Measurements from ENCODE around the gene MYOM1.

DNA sequence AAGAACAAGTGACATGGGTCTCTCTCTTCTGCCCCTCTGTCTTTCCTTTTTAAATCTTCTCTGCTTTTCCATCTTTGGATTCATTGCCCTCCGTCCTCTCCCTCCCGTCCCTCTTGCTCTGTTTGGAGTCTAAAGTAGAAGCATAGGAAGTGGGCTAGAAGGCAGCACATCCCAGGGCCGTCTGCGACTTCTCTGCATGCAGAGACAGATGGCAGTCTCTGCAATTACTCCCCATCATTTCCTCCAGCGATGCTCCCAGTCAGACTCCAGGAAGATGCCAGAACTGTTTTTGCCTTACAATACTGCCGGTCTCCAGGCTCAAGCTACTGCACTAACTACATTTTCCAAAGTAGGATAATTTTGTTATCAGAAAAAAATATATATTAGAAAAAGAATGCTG lies 171.6 kb downstream of the MYOM1 start:
- TF ChIP-seq, protein P1, sequence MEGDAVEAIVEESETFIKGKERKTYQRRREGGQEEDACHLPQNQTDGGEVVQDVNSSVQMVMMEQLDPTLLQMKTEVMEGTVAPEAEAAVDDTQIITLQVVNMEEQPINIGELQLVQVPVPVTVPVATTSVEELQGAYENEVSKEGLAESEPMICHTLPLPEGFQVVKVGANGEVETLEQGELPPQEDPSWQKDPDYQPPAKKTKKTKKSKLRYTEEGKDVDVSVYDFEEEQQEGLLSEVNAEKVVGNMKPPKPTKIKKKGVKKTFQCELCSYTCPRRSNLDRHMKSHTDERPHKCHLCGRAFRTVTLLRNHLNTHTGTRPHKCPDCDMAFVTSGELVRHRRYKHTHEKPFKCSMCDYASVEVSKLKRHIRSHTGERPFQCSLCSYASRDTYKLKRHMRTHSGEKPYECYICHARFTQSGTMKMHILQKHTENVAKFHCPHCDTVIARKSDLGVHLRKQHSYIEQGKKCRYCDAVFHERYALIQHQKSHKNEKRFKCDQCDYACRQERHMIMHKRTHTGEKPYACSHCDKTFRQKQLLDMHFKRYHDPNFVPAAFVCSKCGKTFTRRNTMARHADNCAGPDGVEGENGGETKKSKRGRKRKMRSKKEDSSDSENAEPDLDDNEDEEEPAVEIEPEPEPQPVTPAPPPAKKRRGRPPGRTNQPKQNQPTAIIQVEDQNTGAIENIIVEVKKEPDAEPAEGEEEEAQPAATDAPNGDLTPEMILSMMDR (conservative IDR thresholded peaks at IDR 0.05) = no peak
- TF ChIP-seq ZFX (IDR thresholded peaks at IDR 0.05) = no peak
